A549 (cell line): ENCODE data around the gene GTF2H1. TPM values are rescaled to one million over a fixed set of nuclear protein-coding genes. Genes with fewer than 3 reads are reported as not detected.

ENCODE experiments used
- ATAC-seq, 2 experiments: fragments of 200-7000 bp in 1 of 2; fragments of >200 bp in 1 of 2; cut with Nextera tagmentation in 1 of 2; cut with Tn5 transposase in 1 of 2; 3 replicates each; pipeline versions ENCODE4 v1.8.0 to v1.9.1; 2018 to 2020; ENCODE audit warnings: mild to moderate bottlenecking in 1 of 2, moderate library complexity in 1 of 2
- CTCF ChIA-PET: fragments of 300-600 bp; sonication (Branson Sonifier 250); formaldehyde crosslinking; extraction: SDS; loops from one replicate; lab custom pipeline; 2021; ENCODE audit warnings: antibody characterized with exemption, inconsistent platforms; lab: Yijun Ruan, JAX
- POLR2A ChIA-PET: fragments of 350-600 bp; formaldehyde crosslinking; extraction: SDS; loops from one replicate; lab custom pipeline; 2021; ENCODE audit warnings: antibody characterized with exemption, inconsistent platforms; lab: Yijun Ruan, JAX
- DNase-seq, 2 experiments: peaks; one replicate each; pipeline versions ENCODE4 v3.0.0 to v3.0.0-alpha.2; 2011 to 2016; ENCODE audit warnings: low read depth in 1 of 2, low spot score in 1 of 2
- FAIRE-seq: peaks from 2 replicates; lab custom pipeline; 2011; peaks lifted over from hg19 to GRCh38; lab: Jason Lieb, UNC
- H3K27ac ChIP-seq, 2 experiments: fragments of >200 bp; sonication (Bioruptor Twin); formaldehyde crosslinking; 3 replicates each; pipeline ENCODE4 v1.5.1; 2016 to 2017
- H3K4me1 ChIP-seq: fragments of >200 bp; sonication (Bioruptor Twin); formaldehyde crosslinking; 3 replicates; pipeline ENCODE4 v1.6.1; 2016
- H3K4me2 ChIP-seq: fragments of >200 bp; sonication (Bioruptor Twin); formaldehyde crosslinking; 3 replicates; pipeline ENCODE4 v1.6.1; 2016
- H3K4me3 ChIP-seq: fragments of >200 bp; sonication (Bioruptor Twin); formaldehyde crosslinking; 3 replicates; pipeline ENCODE4 v1.5.1; 2016
- H3K9me3 ChIP-seq: fragments of >200 bp; sonication (Bioruptor Twin); formaldehyde crosslinking; 3 replicates; pipeline ENCODE4 v1.6.1; 2016
- CBX8 ChIP-seq: fragments of 200-600 bp; sonication (generic); IDR thresholded peaks from 2 replicates; pipeline ENCODE4 v1.6.1; 2016
- CEBPB ChIP-seq, 2 experiments: fragments of >200 bp in 1 of 2; sonication (Bioruptor Twin) in 1 of 2; formaldehyde crosslinking in 1 of 2; IDR thresholded peaks; 2 replicates each; pipeline ENCODE4 v1.6.1; 2012 to 2016
- EHMT2 ChIP-seq: fragments of 200-600 bp; sonication (generic); IDR thresholded peaks from 2 replicates; pipeline ENCODE4 v1.6.1; 2016; ENCODE audit warnings: antibody characterized with exemption, low read depth, mild to moderate bottlenecking, moderate library complexity
- HOXB13 ChIP-seq: fragments of 250-450 bp; sonication (Bioruptor Pico); IDR thresholded peaks from 2 replicates; pipeline ENCODE4 v1.5.0; 2020; ENCODE audit warnings: low read depth, mild to moderate bottlenecking, moderate library complexity
- JUN ChIP-seq, 2 experiments: fragments of >200 bp; sonication (Bioruptor Twin); formaldehyde crosslinking; IDR thresholded peaks; 2 replicates in 1 of 2; 3 replicates in 1 of 2; pipeline ENCODE4 v1.6.1; 2016 to 2017
- JUNB ChIP-seq: fragments of >200 bp; sonication (Bioruptor Twin); formaldehyde crosslinking; IDR thresholded peaks from 2 replicates; pipeline ENCODE4 v1.6.1; 2016
- KDM5A ChIP-seq: fragments of 200-600 bp; sonication (generic); IDR thresholded peaks from 2 replicates; pipeline ENCODE4 v1.6.1; 2016; ENCODE audit warnings: antibody characterized with exemption, mild to moderate bottlenecking
- MYC ChIP-seq: IDR thresholded peaks from 2 replicates; pipeline ENCODE4 v1.6.1; 2012; ENCODE audit warnings: mild to moderate bottlenecking, inconsistent platforms, low read length, improper control_type of control experiment, borderline replicate concordance
- NFE2L2 ChIP-seq: fragments of 150-350 bp; conservative IDR thresholded peaks from 2 replicates; pipeline ENCODE4 v1.6.1; 2014; ENCODE audit warnings: low read length
- NPAS2 ChIP-seq: fragments of 250-450 bp; sonication (Bioruptor Pico); IDR thresholded peaks from 2 replicates; pipeline ENCODE4 v1.8.0; 2022; ENCODE audit warnings: mild to moderate bottlenecking, moderate library complexity, borderline replicate concordance
- PHF8 ChIP-seq: fragments of 200-600 bp; sonication (generic); IDR thresholded peaks from 2 replicates; pipeline ENCODE4 v1.6.1; 2016; ENCODE audit warnings: low read depth, mild to moderate bottlenecking, antibody characterized with exemption, moderate library complexity, borderline replicate concordance
- RAD21 ChIP-seq, 2 experiments: fragments of >200 bp in 1 of 2; sonication (Bioruptor Twin) in 1 of 2; formaldehyde crosslinking in 1 of 2; IDR thresholded peaks in 1 of 2; conservative IDR thresholded peaks in 1 of 2; 2 replicates in 1 of 2; 3 replicates in 1 of 2; pipeline ENCODE4 v1.6.1; 2012 to 2018; ENCODE audit warnings: inconsistent platforms in 1 of 2
- RARB ChIP-seq: fragments of 250-450 bp; sonication (Bioruptor Pico); IDR thresholded peaks from 2 replicates; pipeline ENCODE4 v1.8.0; 2021; ENCODE audit warnings: mild to moderate bottlenecking, moderate library complexity
- RCOR1 ChIP-seq: fragments of 150-350 bp; IDR thresholded peaks from 2 replicates; pipeline ENCODE4 v1.6.1; 2014; ENCODE audit warnings: antibody characterized with exemption, low read length, low read depth
- RFX5 ChIP-seq: fragments of 450-650 bp; IDR thresholded peaks from 2 replicates; pipeline ENCODE4 v1.7.1; 2014; ENCODE audit warnings: antibody characterized with exemption, mild to moderate bottlenecking, moderate library complexity
- SMC3 ChIP-seq: fragments of >200 bp; sonication (Bioruptor Twin); formaldehyde crosslinking; IDR thresholded peaks from 3 replicates; pipeline ENCODE4 v1.6.1; 2018; ENCODE audit warnings: inconsistent platforms
- ZC3H11A ChIP-seq: fragments of 450-650 bp; IDR thresholded peaks from 2 replicates; pipeline ENCODE4 v1.6.1; 2014; ENCODE audit warnings: antibody characterized with exemption, mild to moderate bottlenecking
- ZNF302 ChIP-seq: fragments of 250-450 bp; sonication (Bioruptor Pico); IDR thresholded peaks from 2 replicates; pipeline ENCODE4 v1.9.0; 2021; ENCODE audit warnings: inconsistent platforms, mild to moderate bottlenecking, moderate library complexity
- WGBS: methylation state at CpG from one replicate; pipeline ENCODE4 v1.1.6; 2017; ENCODE audit errors: missing lambda C conversion rate; 5-methylcytosine and 5-hydroxymethylcytosine counted together
- polyA plus RNA-seq, 4 experiments: library from polyadenylated mRNA; depleted of rRNA in 3 of 4; stranded (reverse); fragments of >200 nt; fragmentation: RNase III in 1 of 4; extraction: RNeasy Plus Mini Kit Qiagen cat#74134 plus additional on column Dnase treatment in 1 of 4; gene quantifications; 2 replicates in 3 of 4; 3 replicates in 1 of 4; pipeline ENCODE4 v1.2.3, GENCODE V29; 2011 to 2017
- TF ChIP-seq, protein P1 (sequence below): fragments of >200 bp; sonication (Bioruptor Twin); formaldehyde crosslinking; IDR thresholded peaks from 2 replicates; pipeline ENCODE4 v1.6.1; 2016
- TF ChIP-seq, protein P2 (sequence below): fragments of 150-350 bp; IDR thresholded peaks from 2 replicates; pipeline ENCODE4 v1.6.1; 2014; ENCODE audit warnings: low read depth, mild to moderate bottlenecking, low read length
- TF ChIP-seq, protein P3 (sequence below): fragments of 450-650 bp; IDR thresholded peaks from 2 replicates; pipeline ENCODE4 v1.6.1; 2014; ENCODE audit warnings: antibody characterized with exemption
- TF ChIP-seq, protein P4 (sequence below): IDR thresholded peaks from 2 replicates; pipeline ENCODE4 v1.6.1; 2012
- TF ChIP-seq, protein P5 (sequence below): fragments of >200 bp; sonication (Bioruptor Twin); formaldehyde crosslinking; IDR thresholded peaks from 3 replicates; pipeline ENCODE4 v1.5.1; 2016

GTF2H1 gene
- polyA plus RNA-seq, 2 of the 4 experiments (the other 2 are of a cell fraction) = 38.8 to 56.0 TPM

DNA sequence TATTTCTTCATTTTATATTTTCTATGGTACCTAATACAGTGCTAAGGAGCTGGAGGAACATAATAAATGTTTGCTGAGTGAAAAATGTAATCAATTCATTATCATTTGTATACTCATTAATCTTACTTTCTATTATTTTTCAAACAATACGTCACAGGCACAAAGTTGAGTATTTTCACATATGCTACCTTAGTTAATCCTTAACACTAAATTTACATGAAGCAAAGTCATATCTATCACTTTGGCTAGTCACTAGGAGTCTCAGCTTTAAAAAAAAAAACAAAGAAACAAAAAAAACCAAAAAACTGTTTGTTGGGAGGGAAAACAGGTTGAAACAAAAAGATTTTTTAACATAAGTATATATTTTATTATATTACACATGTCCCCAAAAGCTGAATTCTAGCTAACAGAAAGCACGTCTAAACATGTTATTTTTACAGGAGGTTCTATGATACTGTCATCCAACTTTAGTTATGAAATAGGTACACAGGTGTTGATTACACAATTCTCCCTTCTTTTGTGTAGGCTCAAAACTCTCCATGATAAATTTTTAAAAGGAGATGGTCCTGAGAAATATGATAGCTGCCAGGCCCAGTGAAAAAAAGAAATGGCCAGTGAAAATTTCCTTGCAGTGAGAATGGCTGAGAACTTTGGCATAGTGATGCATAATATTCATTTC, 14.8 kb upstream of the GTF2H1 start (continued):
- no peak for TF ChIP-seq HOXB13 (CRISPR knock-in tag)
- TF ChIP-seq MYC = no peak
- no peak for TF ChIP-seq EHMT2
- no peak for TF ChIP-seq ZC3H11A

DNA sequence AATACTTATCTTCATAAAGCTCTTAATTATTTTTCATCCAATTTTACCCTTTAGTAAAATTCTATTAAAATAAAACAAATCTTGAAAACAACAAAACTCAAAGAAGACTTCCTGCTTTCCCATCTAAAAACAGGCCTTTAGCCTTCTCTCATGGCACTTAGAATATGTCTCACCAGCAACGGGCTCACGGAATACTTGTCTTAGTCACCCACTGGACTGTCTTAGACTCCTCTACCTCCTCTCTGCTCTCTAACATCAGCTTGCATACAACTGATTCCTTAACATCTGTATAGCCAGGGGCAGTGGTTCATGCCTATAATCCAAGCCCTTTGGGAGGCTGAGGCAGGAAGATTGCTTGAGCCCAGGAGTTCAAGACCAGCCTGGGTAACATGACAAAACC, 14.1 kb upstream of the GTF2H1 start:
- CTCF ChIA-PET = interaction anchor here (1.4 kb wide), 1 partner anchor 11 kb away, joined by 5 read pairs; no protein-coding TSS in a partner anchor
- FAIRE-seq = no peak

DNA sequence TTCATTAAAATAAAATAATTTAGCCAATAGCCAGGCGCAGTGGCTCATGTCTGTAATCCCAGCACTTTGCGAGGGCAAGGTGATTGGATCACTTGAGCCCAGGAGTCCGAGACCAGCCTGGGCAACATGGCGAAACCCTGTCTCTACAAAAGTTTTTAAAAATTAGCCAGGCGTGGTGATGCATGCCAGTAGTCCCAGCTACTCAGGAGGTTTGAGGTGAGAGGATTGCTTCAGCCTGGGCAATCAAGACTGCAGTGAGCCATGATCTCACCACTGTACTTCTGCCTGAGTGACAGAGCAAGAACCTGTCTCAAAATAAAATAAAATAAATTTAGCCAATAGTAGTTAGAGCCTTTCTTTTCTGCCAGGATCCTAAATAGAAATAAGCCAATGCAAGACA, 12.7 kb upstream of the GTF2H1 start:
- FAIRE-seq = no peak
- POLR2A ChIA-PET = no interaction called here

More for the DNA sequence above, 14.1 kb upstream of the GTF2H1 start:
- no peak overlapping the region for H3K27ac ChIP-seq
- H3K4me3 ChIP-seq = no peak overlapping the region
- whole genome bisulfite sequencing = 93% methylated on average over 2 of the region's 2 CpGs
- H3K4me1 ChIP-seq = peaks cover 10% of the 10 kb centered on the region
- DNase-seq (no peak), ATAC-seq (no peak)
- POLR2A ChIA-PET = no interaction called here
- H3K4me2 ChIP-seq = no peak overlapping the region
- H3K9me3 ChIP-seq = no peaks in the 10 kb centered on the region
- TF ChIP-seq CBX8 = no peak
- TF ChIP-seq NFE2L2 = no peak
- no peak for TF ChIP-seq RFX5
- TF ChIP-seq RAD21 (conservative IDR thresholded peaks at IDR 0.05 in 1 of 2, IDR thresholded peaks at IDR 0.05 in 1 of 2) = no peak
- TF ChIP-seq, protein P1, sequence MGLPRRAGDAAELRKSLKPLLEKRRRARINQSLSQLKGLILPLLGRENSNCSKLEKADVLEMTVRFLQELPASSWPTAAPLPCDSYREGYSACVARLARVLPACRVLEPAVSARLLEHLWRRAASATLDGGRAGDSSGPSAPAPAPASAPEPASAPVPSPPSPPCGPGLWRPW = no peak

More for the DNA sequence above, 12.7 kb upstream of the GTF2H1 start:
- H3K4me3 ChIP-seq = no peak overlapping the region
- no peaks in the 10 kb centered on the region for H3K9me3 ChIP-seq
- ATAC-seq = no peak
- H3K27ac ChIP-seq = no peak overlapping the region
- CTCF ChIA-PET = interaction anchor here (1.4 kb wide), 1 partner anchor 13 kb away, joined by 5 read pairs; no protein-coding TSS in a partner anchor
- TF ChIP-seq, protein P2, sequence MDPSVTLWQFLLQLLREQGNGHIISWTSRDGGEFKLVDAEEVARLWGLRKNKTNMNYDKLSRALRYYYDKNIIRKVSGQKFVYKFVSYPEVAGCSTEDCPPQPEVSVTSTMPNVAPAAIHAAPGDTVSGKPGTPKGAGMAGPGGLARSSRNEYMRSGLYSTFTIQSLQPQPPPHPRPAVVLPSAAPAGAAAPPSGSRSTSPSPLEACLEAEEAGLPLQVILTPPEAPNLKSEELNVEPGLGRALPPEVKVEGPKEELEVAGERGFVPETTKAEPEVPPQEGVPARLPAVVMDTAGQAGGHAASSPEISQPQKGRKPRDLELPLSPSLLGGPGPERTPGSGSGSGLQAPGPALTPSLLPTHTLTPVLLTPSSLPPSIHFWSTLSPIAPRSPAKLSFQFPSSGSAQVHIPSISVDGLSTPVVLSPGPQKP = no peak
- TF ChIP-seq SMC3 (no peak), NPAS2 (CRISPR knock-in tag) (no peak), CEBPB (IDR thresholded peaks at IDR 0.05) (no peak), JUN (IDR thresholded peaks at IDR 0.05) (no peak), RFX5 (no peak), RCOR1 (no peak), RARB (CRISPR knock-in tag) (no peak), PHF8 (no peak), ZNF302 (CRISPR knock-in tag) (no peak), ZC3H11A (no peak), NFE2L2 (no peak), JUNB (no peak), KDM5A (no peak)
- TF ChIP-seq, protein P3, sequence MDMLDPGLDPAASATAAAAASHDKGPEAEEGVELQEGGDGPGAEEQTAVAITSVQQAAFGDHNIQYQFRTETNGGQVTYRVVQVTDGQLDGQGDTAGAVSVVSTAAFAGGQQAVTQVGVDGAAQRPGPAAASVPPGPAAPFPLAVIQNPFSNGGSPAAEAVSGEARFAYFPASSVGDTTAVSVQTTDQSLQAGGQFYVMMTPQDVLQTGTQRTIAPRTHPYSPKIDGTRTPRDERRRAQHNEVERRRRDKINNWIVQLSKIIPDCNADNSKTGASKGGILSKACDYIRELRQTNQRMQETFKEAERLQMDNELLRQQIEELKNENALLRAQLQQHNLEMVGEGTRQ = no peak
- TF ChIP-seq, protein P4, sequence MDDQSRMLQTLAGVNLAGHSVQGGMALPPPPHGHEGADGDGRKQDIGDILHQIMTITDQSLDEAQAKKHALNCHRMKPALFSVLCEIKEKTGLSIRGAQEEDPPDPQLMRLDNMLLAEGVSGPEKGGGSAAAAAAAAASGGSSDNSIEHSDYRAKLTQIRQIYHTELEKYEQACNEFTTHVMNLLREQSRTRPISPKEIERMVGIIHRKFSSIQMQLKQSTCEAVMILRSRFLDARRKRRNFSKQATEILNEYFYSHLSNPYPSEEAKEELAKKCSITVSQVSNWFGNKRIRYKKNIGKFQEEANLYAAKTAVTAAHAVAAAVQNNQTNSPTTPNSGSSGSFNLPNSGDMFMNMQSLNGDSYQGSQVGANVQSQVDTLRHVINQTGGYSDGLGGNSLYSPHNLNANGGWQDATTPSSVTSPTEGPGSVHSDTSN = no peak
- TF ChIP-seq, protein P5, sequence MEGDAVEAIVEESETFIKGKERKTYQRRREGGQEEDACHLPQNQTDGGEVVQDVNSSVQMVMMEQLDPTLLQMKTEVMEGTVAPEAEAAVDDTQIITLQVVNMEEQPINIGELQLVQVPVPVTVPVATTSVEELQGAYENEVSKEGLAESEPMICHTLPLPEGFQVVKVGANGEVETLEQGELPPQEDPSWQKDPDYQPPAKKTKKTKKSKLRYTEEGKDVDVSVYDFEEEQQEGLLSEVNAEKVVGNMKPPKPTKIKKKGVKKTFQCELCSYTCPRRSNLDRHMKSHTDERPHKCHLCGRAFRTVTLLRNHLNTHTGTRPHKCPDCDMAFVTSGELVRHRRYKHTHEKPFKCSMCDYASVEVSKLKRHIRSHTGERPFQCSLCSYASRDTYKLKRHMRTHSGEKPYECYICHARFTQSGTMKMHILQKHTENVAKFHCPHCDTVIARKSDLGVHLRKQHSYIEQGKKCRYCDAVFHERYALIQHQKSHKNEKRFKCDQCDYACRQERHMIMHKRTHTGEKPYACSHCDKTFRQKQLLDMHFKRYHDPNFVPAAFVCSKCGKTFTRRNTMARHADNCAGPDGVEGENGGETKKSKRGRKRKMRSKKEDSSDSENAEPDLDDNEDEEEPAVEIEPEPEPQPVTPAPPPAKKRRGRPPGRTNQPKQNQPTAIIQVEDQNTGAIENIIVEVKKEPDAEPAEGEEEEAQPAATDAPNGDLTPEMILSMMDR = no peak
- peaks cover 21% of the 10 kb centered on the region for H3K4me1 ChIP-seq
- DNase-seq = no peak
- no peak overlapping the region for H3K4me2 ChIP-seq
- 93% methylated on average over 5 of the region's 5 CpGs for WGBS
